ENCODE results near the gene INAFM2. TPM values are rescaled to one million over a fixed set of nuclear protein-coding genes. Genes with fewer than 3 reads are reported as not detected.

Gene INAFM2
- total and polyA plus RNA-seq, 9 of the 15 experiments (the other 6 are each of a cell fraction or from before 2014, with no cell fraction given) = 11.8 to 43.1 (median 27.2) TPM

DNA sequence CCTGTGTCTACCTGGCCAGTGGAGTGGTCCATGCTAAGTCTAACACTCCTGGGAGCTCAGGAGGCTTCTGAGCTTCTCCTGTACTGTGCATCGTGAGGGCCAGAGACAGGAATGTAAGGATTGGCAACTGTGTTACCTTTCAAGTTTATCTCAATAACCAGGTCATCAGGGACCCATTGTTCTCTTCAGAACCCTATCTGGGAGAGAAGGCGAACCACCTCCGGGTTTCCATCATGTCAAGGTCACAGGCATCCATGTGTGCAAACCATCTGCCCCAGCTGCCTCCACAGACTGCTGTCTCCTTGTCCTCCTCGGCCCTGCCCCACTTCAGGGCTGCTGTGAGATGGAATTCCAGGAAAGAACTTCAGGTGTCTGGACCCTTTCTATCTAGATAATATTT lies 46.6 kb upstream of the INAFM2 start:
- POLR2A ChIA-PET = interaction anchor here (0.8 kb wide), 1 partner anchor 175 kb away, joined by 3 read pairs; no protein-coding TSS in a partner anchor
- no peaks in the 10 kb centered on the region for H3K36me3 ChIP-seq (ENCODE audit: control insufficient read depth, insufficient read depth, low read length)
- TF ChIP-seq, protein P1, sequence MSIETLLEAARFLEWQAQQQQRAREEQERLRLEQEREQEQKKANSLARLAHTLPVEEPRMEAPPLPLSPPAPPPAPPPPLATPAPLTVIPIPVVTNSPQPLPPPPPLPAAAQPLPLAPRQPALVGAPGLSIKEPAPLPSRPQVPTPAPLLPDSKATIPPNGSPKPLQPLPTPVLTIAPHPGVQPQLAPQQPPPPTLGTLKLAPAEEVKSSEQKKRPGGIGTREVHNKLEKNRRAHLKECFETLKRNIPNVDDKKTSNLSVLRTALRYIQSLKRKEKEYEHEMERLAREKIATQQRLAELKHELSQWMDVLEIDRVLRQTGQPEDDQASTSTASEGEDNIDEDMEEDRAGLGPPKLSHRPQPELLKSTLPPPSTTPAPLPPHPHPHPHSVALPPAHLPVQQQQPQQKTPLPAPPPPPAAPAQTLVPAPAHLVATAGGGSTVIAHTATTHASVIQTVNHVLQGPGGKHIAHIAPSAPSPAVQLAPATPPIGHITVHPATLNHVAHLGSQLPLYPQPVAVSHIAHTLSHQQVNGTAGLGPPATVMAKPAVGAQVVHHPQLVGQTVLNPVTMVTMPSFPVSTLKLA (conservative IDR thresholded peaks at IDR 0.05) = no peak
- no peak for TF ChIP-seq FOXA1 (IDR thresholded peaks at IDR 0.05; ENCODE audit: borderline replicate concordance)
- no peak for TF ChIP-seq ZNF589 (CRISPR knock-in tag; IDR thresholded peaks at IDR 0.05; ENCODE audit: low read depth)
- no peak for TF ChIP-seq BRD9 (IDR thresholded peaks at IDR 0.05; ENCODE audit: low read depth, partially characterized antibody)
- no peak for TF ChIP-seq SIN3A (IDR thresholded peaks at IDR 0.05; ENCODE audit: borderline replicate concordance in 2 of 2, control insufficient read depth in 1 of 2, low read depth in 2 of 2, low read length in 2 of 2)
- TF ChIP-seq PYGO2 (tag; IDR thresholded peaks at IDR 0.05) = no peak
- TF ChIP-seq STAT6 (CRISPR knock-in tag; IDR thresholded peaks at IDR 0.05) = no peak
- TF ChIP-seq, protein P2, sequence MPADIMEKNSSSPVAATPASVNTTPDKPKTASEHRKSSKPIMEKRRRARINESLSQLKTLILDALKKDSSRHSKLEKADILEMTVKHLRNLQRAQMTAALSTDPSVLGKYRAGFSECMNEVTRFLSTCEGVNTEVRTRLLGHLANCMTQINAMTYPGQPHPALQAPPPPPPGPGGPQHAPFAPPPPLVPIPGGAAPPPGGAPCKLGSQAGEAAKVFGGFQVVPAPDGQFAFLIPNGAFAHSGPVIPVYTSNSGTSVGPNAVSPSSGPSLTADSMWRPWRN (IDR thresholded peaks at IDR 0.05; ENCODE audit: low read depth) = no peak
- no peak for TF ChIP-seq CGGBP1 (CRISPR knock-in tag; IDR thresholded peaks at IDR 0.05)
- TF ChIP-seq MCM7 (IDR thresholded peaks at IDR 0.05) = no peak
- TF ChIP-seq, protein P3, sequence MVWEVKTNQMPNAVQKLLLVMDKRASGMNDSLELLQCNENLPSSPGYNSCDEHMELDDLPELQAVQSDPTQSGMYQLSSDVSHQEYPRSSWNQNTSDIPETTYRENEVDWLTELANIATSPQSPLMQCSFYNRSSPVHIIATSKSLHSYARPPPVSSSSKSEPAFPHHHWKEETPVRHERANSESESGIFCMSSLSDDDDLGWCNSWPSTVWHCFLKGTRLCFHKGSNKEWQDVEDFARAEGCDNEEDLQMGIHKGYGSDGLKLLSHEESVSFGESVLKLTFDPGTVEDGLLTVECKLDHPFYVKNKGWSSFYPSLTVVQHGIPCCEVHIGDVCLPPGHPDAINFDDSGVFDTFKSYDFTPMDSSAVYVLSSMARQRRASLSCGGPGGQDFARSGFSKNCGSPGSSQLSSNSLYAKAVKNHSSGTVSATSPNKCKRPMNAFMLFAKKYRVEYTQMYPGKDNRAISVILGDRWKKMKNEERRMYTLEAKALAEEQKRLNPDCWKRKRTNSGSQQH (CRISPR knock-in tag; IDR thresholded peaks at IDR 0.05) = no peak
- TF ChIP-seq YBX1 (IDR thresholded peaks at IDR 0.05) = no peak
- TF ChIP-seq ZNF57 (CRISPR knock-in tag; IDR thresholded peaks at IDR 0.05) = no peak
- no peak for TF ChIP-seq MTF1 (CRISPR knock-in tag; IDR thresholded peaks at IDR 0.05; ENCODE audit: borderline replicate concordance)

More for the DNA sequence above, 46.6 kb upstream of the INAFM2 start:
- peak overlapping the region in 1 of 2 experiments; percentile 48; a peak in 1 of 4 replicates for H3K9ac ChIP-seq (ENCODE audit: insufficient read depth in 1 of 2, low read depth in 2 of 2, low read length in 2 of 2)
- H4K20me1 ChIP-seq (replicated peaks; ENCODE audit: control insufficient read depth, insufficient read depth, low read length) = 0 out of 2 replicates have a peak, but pooled peaks cover 3% of the 10 kb centered on the region
- FAIRE-seq (no peak), DNase-seq (ENCODE audit: extremely low read depth in 1 of 4, low spot score in 3 of 4) (no peak), ATAC-seq (no peak)
- 15% methylated on average over 4 of the region's 4 CpGs for WGBS (ENCODE audit: insufficient coverage, low coverage, missing lambda C conversion rate)
- H3K27me3 ChIP-seq (ENCODE audit: control insufficient read depth in 2 of 2, insufficient read depth in 2 of 2, low read length in 2 of 2) = peaks cover 0 to 9% of the 10 kb centered on the region in 2 experiments; a peak in 2 of 5 replicates
- in situ Hi-C loops (cut with MboI) = loop anchor here (5.0 kb wide), 1 partner anchor 35 kb away; no protein-coding TSS in a partner anchor
- no TSS peak for BruUV-seq (replicated peaks)
- H3K4me3 ChIP-seq = no peak overlapping the region
- H3K4me1 ChIP-seq (replicated peaks in 1 of 2; ENCODE audit: control insufficient read depth in 2 of 2, insufficient read depth in 2 of 2, low read length in 2 of 2) = peaks cover 13 to 50% of the 10 kb centered on the region in 2 experiments
- no peak overlapping the region for H3K27ac ChIP-seq (ENCODE audit: extremely low read depth, low read depth, low read length)
- no peak overlapping the region for H2AFZ ChIP-seq (ENCODE audit: low read depth, low read length)
- H3K9me1 ChIP-seq (ENCODE audit: control insufficient read depth, insufficient read depth, low read length) = no peaks in the 10 kb centered on the region
- CTCF ChIA-PET (ENCODE audit: low intra/inter-chr PET ratio) = interaction anchor here (0.9 to 7.1 kb wide), 3 partner anchors 60 to 145 kb away, joined by 5 to 218 read pairs (median 11); no protein-coding TSS in a partner anchor
- no peaks in the 10 kb centered on the region for H3K79me2 ChIP-seq (ENCODE audit: control insufficient read depth, insufficient read depth, low read length)
- intact Hi-C loops (cut with micrococcal nuclease) = no loop called here
- H3K9me3 ChIP-seq (replicated peaks; ENCODE audit: control insufficient read depth, insufficient read depth, low read depth, low read length) = no peaks in the 10 kb centered on the region
- no peak overlapping the region for H3K4me2 ChIP-seq (ENCODE audit: insufficient read depth, low read length)

All from K562 (cell line).